OCI-LY1 (cell line): ENCODE data around the gene RPL26.

Source experiments
- H2AFZ ChIP-seq: fragments of 200-600 bp; sonication (generic), shearing (Covaris generic); 2 replicates; pipeline ENCODE4 v1.6.0; 2014; ENCODE audit warnings: antibody characterized with exemption, mild to moderate bottlenecking, low read length
- H3F3A ChIP-seq: fragments of 200-600 bp; sonication (generic), shearing (Covaris generic); 2 replicates; pipeline ENCODE4 v1.6.0; 2014; ENCODE audit warnings: mild to moderate bottlenecking, antibody characterized with exemption, low read length, moderate library complexity; ENCODE audit not compliant: insufficient read depth
- H3K27ac ChIP-seq: fragments of 200-600 bp; sonication (generic); 2 replicates; pipeline ENCODE4 v1.5.1; 2014; ENCODE audit warnings: low read length, mixed run types, mild to moderate bottlenecking, low read depth; ENCODE audit not compliant: poor library complexity, severe bottlenecking
- H3K27me3 ChIP-seq: fragments of 200-600 bp; sonication (generic); 2 replicates; pipeline ENCODE4 v1.6.0; 2014; ENCODE audit warnings: antibody characterized with exemption, mild to moderate bottlenecking, low read length, moderate library complexity; ENCODE audit not compliant: insufficient read depth
- H3K36me3 ChIP-seq: fragments of 200-600 bp; sonication (generic); 2 replicates; pipeline ENCODE4 v1.6.1; 2014; ENCODE audit warnings: mild to moderate bottlenecking, antibody characterized with exemption, low read length, moderate library complexity, mixed read lengths; ENCODE audit not compliant: insufficient read depth
- H3K4me1 ChIP-seq: fragments of 200-600 bp; sonication (generic); 2 replicates; pipeline ENCODE4 v1.5.1; 2014; ENCODE audit warnings: mild to moderate bottlenecking, low read length, moderate library complexity; ENCODE audit not compliant: insufficient read depth, severe bottlenecking
- H3K4me2 ChIP-seq: fragments of 200-600 bp; sonication (generic), shearing (Covaris generic); 2 replicates; pipeline ENCODE4 v1.6.1; 2014; ENCODE audit warnings: low read length
- H3K4me3 ChIP-seq: fragments of 200-600 bp; sonication (generic); 2 replicates; pipeline ENCODE4 v1.5.1; 2014; ENCODE audit warnings: low read length, low read depth, mild to moderate bottlenecking, mixed read lengths; ENCODE audit not compliant: poor library complexity, severe bottlenecking
- H3K79me2 ChIP-seq: fragments of 200-600 bp; shearing (Covaris generic); 2 replicates; pipeline ENCODE4 v1.6.1; 2016; ENCODE audit warnings: mixed run types, low read length, mixed read lengths; ENCODE audit not compliant: insufficient read depth
- H3K9ac ChIP-seq: fragments of 200-600 bp; sonication (generic), shearing (Covaris generic); 2 replicates; pipeline ENCODE4 v1.6.1; 2014; ENCODE audit warnings: mild to moderate bottlenecking, low read length, mixed read lengths
- H3K9me2 ChIP-seq: fragments of 200-600 bp; sonication (generic), shearing (Covaris generic); 2 replicates; pipeline ENCODE4 v1.6.1; 2014; ENCODE audit warnings: low read depth, mild to moderate bottlenecking, low read length, mixed read lengths
- H3K9me3 ChIP-seq: fragments of 200-600 bp; shearing (Covaris generic); 2 replicates; pipeline ENCODE4 v1.6.1; 2014; ENCODE audit warnings: low read length, mixed read lengths
- H4K20me1 ChIP-seq: fragments of 200-600 bp; sonication (generic), shearing (Covaris generic); 2 replicates; pipeline ENCODE4 v1.6.0; 2016; ENCODE audit warnings: mild to moderate bottlenecking, low read length; ENCODE audit not compliant: insufficient read depth
- CTCF ChIP-seq: fragments of 200-600 bp; sonication (generic), shearing (Covaris generic); IDR thresholded peaks from 2 replicates; pipeline ENCODE4 v1.5.1; 2017; ENCODE audit warnings: mild to moderate bottlenecking, antibody characterized with exemption, low read length, moderate library complexity, mixed read lengths
- EZH2 ChIP-seq: fragments of 200-600 bp; sonication (generic), shearing (Covaris generic); IDR thresholded peaks from 2 replicates; pipeline ENCODE4 v1.8.0; 2017; ENCODE audit warnings: borderline replicate concordance, mixed run types, mild to moderate bottlenecking, antibody characterized with exemption, low read length, moderate library complexity, mixed read lengths

Gene RPL26

GRCh38 chr17:8359769-8360168, 23.2 kb downstream of the RPL26 start:
- Histone ChIP-seq H3K27ac (no peak overlapping the region), H3F3A (no peaks in the 10 kb centered on the region), H4K20me1 (no peaks in the 10 kb centered on the region), H3K4me3 (no peak overlapping the region), H3K9me3 (no peaks in the 10 kb centered on the region), H3K36me3 (no peaks in the 10 kb centered on the region; the same call in 1 of the 2 replicates), H2AFZ (no peak overlapping the region), H3K9me2 (no peaks in the 10 kb centered on the region), H3K4me1 (no peaks in the 10 kb centered on the region), H3K79me2 (no peaks in the 10 kb centered on the region), H3K9ac (no peak overlapping the region), H3K4me2 (no peak overlapping the region), H3K27me3 (no peaks in the 10 kb centered on the region; the same call in 1 of the 2 replicates)
- TF ChIP-seq CTCF (no peak), EZH2 (no peak)

GRCh38 chr17:8357910-8358309, 25.1 kb downstream of the RPL26 start:
- Histone ChIP-seq H3K4me1 (no peaks in the 10 kb centered on the region), H3K9me3 (no peaks in the 10 kb centered on the region), H3K27me3 (no peaks in the 10 kb centered on the region; the same call in 1 of the 2 replicates), H3K4me2 (no peak overlapping the region), H2AFZ (no peak overlapping the region), H3K4me3 (no peak overlapping the region), H3K9ac (no peak overlapping the region), H3K27ac (no peak overlapping the region), H3K36me3 (no peaks in the 10 kb centered on the region; the same call in 1 of the 2 replicates), H3K9me2 (no peaks in the 10 kb centered on the region), H3K79me2 (no peaks in the 10 kb centered on the region), H4K20me1 (no peaks in the 10 kb centered on the region), H3F3A (no peaks in the 10 kb centered on the region)
- TF ChIP-seq CTCF (no peak), EZH2 (no peak)

- Histone ChIP-seq H3K9me2 (no peaks in the 10 kb centered on the region), H3K27ac (no peak overlapping the region), H3K36me3 (no peaks in the 10 kb centered on the region; the same call in 1 of the 2 replicates), H3K79me2 (no peaks in the 10 kb centered on the region), H3F3A (no peaks in the 10 kb centered on the region), H3K27me3 (no peaks in the 10 kb centered on the region; the same call in 1 of the 2 replicates), H3K9ac (no peak overlapping the region), H3K4me3 (no peak overlapping the region), H3K4me2 (no peak overlapping the region), H4K20me1 (no peaks in the 10 kb centered on the region), H3K4me1 (no peaks in the 10 kb centered on the region), H2AFZ (no peak overlapping the region), H3K9me3 (no peaks in the 10 kb centered on the region)
- TF ChIP-seq CTCF, result no peak
- TF ChIP-seq EZH2, result no peak
These were observed 28.8 kb downstream of the RPL26 start for GRCh38 chr17:8354236-8354635.
